ENCODE measurements around the gene MTHFD1L. TPM values are rescaled to one million over a fixed set of nuclear protein-coding genes. Genes with fewer than 3 reads are reported as not detected.

Gene MTHFD1L
- total and polyA plus RNA-seq, 2 of the 8 experiments (the other 6 are each of a cell fraction or from before 2014, with no cell fraction given): 29.2 to 105 TPM

- peak overlapping the region; percentile 24 for H2BK120ac ChIP-seq (replicated peaks; ENCODE audit: low read depth, low read length)
- CTCF ChIA-PET (ENCODE audit: partially characterized antibody): no interaction called here
These were observed 7.6 kb upstream of the MTHFD1L start for GRCh38 chr6:150857945-150858308.

More at GRCh38 chr6:150857945-150858308, 7.6 kb upstream of the MTHFD1L start:
- DNase-seq (ENCODE audit: low read depth in 1 of 2, low spot score in 2 of 2): no peak
- H3K4ac ChIP-seq (replicated peaks; ENCODE audit: insufficient read length, low read depth, low read length): no peak overlapping the region
- no peak overlapping the region; the same call in 1 of the 2 replicates for H2BK12ac ChIP-seq (ENCODE audit: low read depth, low read length)
- H3K9ac ChIP-seq (replicated peaks in 1 of 4; ENCODE audit: extremely low read depth in 1 of 4, low read depth in 3 of 4, low read length in 3 of 4): no peak overlapping the region
- peak overlapping the region; percentile 71; the same call in 1 of the 2 replicates for H2BK5ac ChIP-seq (ENCODE audit: low read depth, low read length)
- FAIRE-seq: no peak
- no peaks in the 10 kb centered on the region for H3K36me3 ChIP-seq (ENCODE audit: control insufficient read depth in 2 of 4, insufficient read depth in 4 of 4, low read length in 3 of 4)
- H3K4me1 ChIP-seq (replicated peaks in 1 of 4; ENCODE audit: control insufficient read depth in 3 of 4, insufficient read depth in 4 of 4, low read length in 3 of 4): no peaks in the 10 kb centered on the region; a peak in 1 of 7 replicates
- no peaks in the 10 kb centered on the region for H3K79me2 ChIP-seq (ENCODE audit: control insufficient read depth in 1 of 2, insufficient read depth in 2 of 2, low read length in 2 of 2)
- POLR2A ChIA-PET (ENCODE audit: partially characterized antibody): interaction anchor here (0.7 kb wide), 1 partner anchor 11 kb away, joined by 3 read pairs; no protein-coding TSS in a partner anchor
- no peak overlapping the region for H4K91ac ChIP-seq (replicated peaks; ENCODE audit: insufficient read length, low read length)
- H3K4me2 ChIP-seq (ENCODE audit: insufficient read depth in 1 of 2, low read depth in 2 of 2, low read length in 2 of 2): no peak overlapping the region
- no peaks in the 10 kb centered on the region for H4K20me1 ChIP-seq (replicated peaks in 1 of 2; ENCODE audit: control insufficient read depth in 1 of 2, insufficient read depth in 2 of 2, low read length in 2 of 2)
- H3K79me1 ChIP-seq (ENCODE audit: low read depth, low read length): no peaks in the 10 kb centered on the region
- no peak overlapping the region for H3K18ac ChIP-seq (ENCODE audit: extremely low read depth, low read length)
- no peak overlapping the region for H4K8ac ChIP-seq (ENCODE audit: extremely low read depth, insufficient read depth, low read length)
- H3K27me3 ChIP-seq (replicated peaks in 1 of 4; ENCODE audit: control insufficient read depth in 3 of 4, extremely low read depth in 1 of 4, insufficient read depth in 3 of 4, low read length in 3 of 4): no peaks in the 10 kb centered on the region
- no peak overlapping the region for H3K4me3 ChIP-seq (ENCODE audit: extremely low read depth in 1 of 4, insufficient read depth in 2 of 4, low read depth in 3 of 4, low read length in 4 of 4)
- 87% methylated on average over 2 of the region's 2 CpGs; no CpG with 5 or more reads in 1 of the 2 experiments for WGBS, 2 experiments (ENCODE audit: extremely low coverage in 1 of 2, insufficient coverage in 1 of 2, insufficient read length in 1 of 2, insufficient replicate concordance in 2 of 2, low coverage in 1 of 2, low lambda C conversion rate in 2 of 2, missing lambda C conversion rate in 1 of 2)
- H3K23ac ChIP-seq (ENCODE audit: insufficient read length): no peak overlapping the region
- no peak overlapping the region for H3K27ac ChIP-seq (ENCODE audit: low read depth, low read length)
- no peaks in the 10 kb centered on the region for H3K23me2 ChIP-seq (ENCODE audit: low read depth, low read length)
- H3K56ac ChIP-seq (replicated peaks; ENCODE audit: insufficient read length, low read depth, low read length): no peak overlapping the region
- no peak overlapping the region for H4K5ac ChIP-seq (ENCODE audit: insufficient read length, low read depth, low read length)
- 0 out of 2 replicates have a peak overlapping the region, but pooled peaks have one; percentile 23 for H2BK20ac ChIP-seq (ENCODE audit: low read length)
- TF ChIP-seq TEAD4 (IDR thresholded peaks at IDR 0.05; ENCODE audit: low read depth, low read length) (no peak), POLR2AphosphoS5 (IDR thresholded peaks at IDR 0.05; ENCODE audit: low read depth, low read length) (no peak), SAP30 (IDR thresholded peaks at IDR 0.05; ENCODE audit: insufficient read depth, insufficient replicate concordance, low read length) (no peak), CTBP2 (IDR thresholded peaks at IDR 0.05; ENCODE audit: borderline replicate concordance, insufficient read depth, insufficient read length, low read length) (no peak)
- no peak overlapping the region for H3K14ac ChIP-seq (ENCODE audit: insufficient read length)
- H3K9me3 ChIP-seq (ENCODE audit: insufficient read depth in 2 of 2, low read depth in 1 of 2, low read length in 1 of 2): no peaks in the 10 kb centered on the region
- no peak overlapping the region for H2BK15ac ChIP-seq (ENCODE audit: low read length)
- peak overlapping the region; percentile 84 for H2AFZ ChIP-seq (ENCODE audit: low read length)
- no peak overlapping the region for H2AK5ac ChIP-seq (ENCODE audit: low read depth, low read length)

Data from H1 (cell line).